Fibroblast of lung (primary cell): Measurements from ENCODE around the gene ARMH1.

Experiments used
- CTCF ChIP-seq, 2 donors: IDR thresholded peaks in 1 of 2; conservative IDR thresholded peaks in 1 of 2; 1 replicate in 1 of 2; 2 replicates in 1 of 2; pipeline ENCODE4 v1.5.1; 2011 to 2012; ENCODE audit warnings: low read length in 2 of 2, control low read depth in 1 of 2, inconsistent platforms in 1 of 2, low read depth in 1 of 2, mild to moderate bottlenecking in 1 of 2
- EZH2 ChIP-seq: IDR thresholded peaks from 2 replicates; pipeline ENCODE4 v1.5.1; 2012; ENCODE audit warnings: low read length, control low read depth, mild to moderate bottlenecking; ENCODE audit errors: missing control alignments

DNA sequence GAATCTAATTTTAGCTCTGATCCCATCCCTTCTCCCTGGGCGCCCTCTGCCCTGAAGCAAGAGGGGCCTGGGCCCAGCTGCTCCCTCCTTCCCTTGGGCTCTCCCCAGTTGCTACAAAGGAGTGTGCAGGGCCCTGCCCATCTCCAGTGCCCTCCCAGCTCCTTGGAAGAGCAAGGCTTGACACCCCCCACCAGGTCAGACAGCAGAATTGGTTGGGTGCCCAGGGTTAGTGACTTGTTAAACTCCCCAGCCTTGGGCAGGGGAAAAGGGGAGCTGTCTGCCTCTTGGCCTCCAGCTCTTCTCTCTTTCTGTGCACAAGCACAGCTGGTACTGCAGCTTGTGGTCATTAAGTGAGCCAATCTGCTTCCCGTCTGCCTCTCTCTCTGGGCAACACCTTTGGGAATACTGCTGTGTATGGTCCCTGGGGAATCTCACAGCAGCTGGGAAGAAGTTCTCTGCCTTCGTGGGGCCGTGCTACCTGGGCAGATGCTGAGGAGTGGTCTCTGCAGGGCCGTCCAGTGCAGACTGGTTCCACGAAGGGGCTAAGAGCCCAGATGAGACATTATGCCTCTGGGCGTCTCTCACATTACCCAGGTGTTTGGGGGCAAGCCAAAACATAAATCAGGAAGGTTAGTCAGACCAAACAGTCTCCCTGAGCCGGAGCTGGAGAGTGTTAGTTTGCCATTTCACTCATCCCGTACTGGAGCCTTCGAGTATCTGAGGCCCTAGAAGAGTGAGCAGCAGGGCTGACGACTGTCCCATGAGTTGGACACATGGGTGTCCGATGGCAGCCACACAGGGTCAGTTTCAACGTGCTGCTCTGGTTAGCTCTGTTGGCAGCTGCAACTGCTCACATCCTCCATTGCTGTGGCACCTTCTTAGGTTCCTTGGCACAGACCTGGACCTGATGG lies 37.6 kb upstream of the ARMH1 start:
- TF ChIP-seq CTCF (conservative IDR thresholded peaks at IDR 0.05 in 1 of 2, IDR thresholded peaks at IDR 0.05 in 1 of 2; ENCODE audit: low read depth in 1 of 2, low read length in 2 of 2) (no peak), EZH2 (no peak)
